CD4-positive, alpha-beta T cell treated with Interleukin-17A for 1 hour (primary cell): Measurements from ENCODE around the gene MAGEB17.

Source experiments
- DNase-seq: peaks from one replicate; pipeline ENCODE4 v3.0.0-alpha.2; 2020

MAGEB17 gene

GRCh38 chrX:16210061-16210460 is 42.8 kb downstream of the MAGEB17 start:
- no peak for DNase-seq

DNA sequence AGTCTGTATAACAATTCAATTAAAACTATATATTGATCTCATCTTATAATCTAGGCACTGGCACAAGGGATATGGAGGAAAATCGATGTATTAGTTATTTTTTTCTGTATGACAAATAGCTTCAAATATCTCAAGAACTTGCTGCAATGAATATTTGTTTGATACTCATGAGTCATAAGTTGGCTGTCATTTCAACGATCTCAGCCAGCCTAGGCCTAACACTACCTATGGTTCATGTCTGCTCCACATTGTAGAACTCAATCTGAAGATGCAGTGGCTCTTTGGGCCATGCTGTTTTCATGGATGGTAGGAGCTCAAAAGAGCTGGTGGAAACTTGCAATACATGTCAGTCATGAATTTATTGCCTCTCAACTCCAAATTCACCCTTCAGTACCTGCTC is 44.7 kb downstream of the MAGEB17 start:
- no peak for DNase-seq

DNA sequence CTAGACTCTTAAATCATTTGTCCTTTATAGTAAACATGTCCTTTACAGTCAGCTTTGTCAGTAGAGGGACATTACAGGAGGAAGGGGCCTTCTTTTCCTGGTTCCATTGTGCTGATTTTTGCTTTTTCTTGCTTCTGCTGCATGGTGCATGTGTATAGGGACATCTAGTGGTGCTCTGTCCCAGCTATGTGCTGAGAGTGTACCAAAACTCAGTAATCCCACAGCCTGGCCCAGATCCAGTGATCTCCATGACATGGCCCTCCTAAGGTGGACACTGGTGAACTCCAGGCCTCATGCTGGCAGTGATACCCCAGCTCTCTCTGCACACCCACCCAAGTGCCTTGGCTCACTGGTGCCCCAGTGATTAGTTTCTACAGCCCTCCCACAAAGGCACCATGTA is 45.2 kb downstream of the MAGEB17 start:
- no peak for DNase-seq

- no peak for DNase-seq
Measured at GRCh38 chrX:16213961-16214360, 46.7 kb downstream of the MAGEB17 start.

DNA sequence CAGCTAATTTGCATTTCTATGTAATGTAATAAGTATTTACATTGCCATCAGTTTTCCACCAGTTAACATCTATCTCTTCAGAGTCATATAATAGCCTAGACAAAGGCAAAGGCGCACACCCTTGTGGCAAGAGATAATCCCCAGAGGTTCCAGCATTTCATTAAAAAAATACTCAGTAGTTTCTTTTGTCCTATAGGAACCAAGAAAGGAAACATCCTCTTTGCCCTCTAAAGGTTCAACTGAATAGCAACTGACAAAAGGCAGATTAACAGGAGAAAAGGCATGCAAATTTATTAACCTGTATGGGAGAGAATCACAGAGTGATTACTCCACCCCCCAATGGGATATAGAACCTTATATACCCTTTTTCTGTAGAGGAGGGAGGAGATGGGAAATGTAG is 48.4 kb downstream of the MAGEB17 start:
- DNase-seq = no peak
